CD4-positive, alpha-beta T cell (primary cell): ENCODE data around the gene GOSR2. TPM values are rescaled to one million over a fixed set of nuclear protein-coding genes. Genes with fewer than 3 reads are reported as not detected.

ENCODE experiments used
- ATAC-seq: fragments of 200-7000 bp; cut with Tn5 transposase; one replicate; pipeline ENCODE4 v1.10.0; 2022; ENCODE audit warnings: mild to moderate bottlenecking; ENCODE audit not compliant: poor library complexity
- CTCF ChIA-PET: fragments of 350-600 bp; sonication (Branson Sonifier 250); formaldehyde crosslinking; loops from one replicate; lab custom pipeline; 2021; ENCODE audit warnings: antibody characterized with exemption, inconsistent platforms; lab: Charles Lee
- POLR2A ChIA-PET: fragments of 350-600 bp; sonication (Branson Sonifier 250); formaldehyde crosslinking; loops from one replicate; lab custom pipeline; 2021; ENCODE audit warnings: antibody characterized with exemption, inconsistent platforms; lab: Charles Lee
- DNase-seq, 14 experiments: peaks; one replicate each; pipeline ENCODE4 v3.0.0-alpha.2; 2013 to 2020; ENCODE audit warnings: mixed read lengths in 2 of 14
- H3K27ac ChIP-seq, 2 donors: one replicate each; pipeline versions ENCODE4 v1.5.1 to v1.7.0; 2013; ENCODE audit warnings: low read length in 2 of 2, low read depth in 1 of 2, mild to moderate bottlenecking in 1 of 2
- H3K27me3 ChIP-seq, 2 experiments: 1 replicate in 1 of 2; 2 replicates in 1 of 2; pipeline versions ENCODE4 v1.6.1 to v1.7.0; 2013; ENCODE audit warnings: low read length in 2 of 2, control low read depth in 1 of 2, mild to moderate bottlenecking in 1 of 2, moderate library complexity in 1 of 2; ENCODE audit not compliant: insufficient read depth in 2 of 2, control insufficient read depth in 1 of 2
- H3K36me3 ChIP-seq: one replicate; pipeline ENCODE4 v1.6.1; 2013; ENCODE audit warnings: low read length, control low read depth; ENCODE audit not compliant: insufficient read depth
- H3K4me1 ChIP-seq: one replicate; pipeline ENCODE4 v1.6.1; 2013; ENCODE audit warnings: low read length, control low read depth; ENCODE audit not compliant: insufficient read depth
- H3K4me3 ChIP-seq: one replicate; pipeline ENCODE4 v1.5.1; 2013; ENCODE audit warnings: mild to moderate bottlenecking, low read length, moderate library complexity
- H3K9me3 ChIP-seq, 2 experiments: 1 replicate in 1 of 2; 2 replicates in 1 of 2; pipeline versions ENCODE4 v1.6.1 to v1.7.0; 2013; ENCODE audit warnings: low read length in 2 of 2, mild to moderate bottlenecking in 2 of 2, control low read depth in 1 of 2, moderate library complexity in 1 of 2; ENCODE audit not compliant: control insufficient read depth in 1 of 2, insufficient read depth in 1 of 2
- H3K27ac Mint-ChIP-seq: one replicate; pipeline ENCODE4 v1.8.0; 2020; ENCODE audit warnings: mixed read lengths
- H3K27me3 Mint-ChIP-seq: one replicate; pipeline ENCODE4 v1.8.0; 2021; ENCODE audit warnings: mixed read lengths
- H3K36me3 Mint-ChIP-seq: one replicate; pipeline ENCODE4 v1.8.0; 2021; ENCODE audit warnings: low read depth, mixed read lengths
- H3K4me1 Mint-ChIP-seq: one replicate; pipeline ENCODE4 v1.8.0; 2021; ENCODE audit warnings: low read depth, mixed read lengths
- H3K4me3 Mint-ChIP-seq: one replicate; pipeline ENCODE4 v1.8.0; 2020; ENCODE audit warnings: mild to moderate bottlenecking, mixed read lengths
- H3K9me3 Mint-ChIP-seq: one replicate; pipeline ENCODE4 v1.8.0; 2020; ENCODE audit warnings: mixed read lengths
- intact Hi-C, 2 experiments: fragments of 100-400 bp; cut with DNase I in 1 of 2; cut with micrococcal nuclease in 1 of 2; formaldehyde crosslinking; loops; one replicate each; pipeline versions ENCODE4 v1.15.1 to v1.9.0; 2023 to 2025; cut with DNase I, micrococcal nuclease
- total RNA-seq, 174 experiments: library from RNA in 2 of 174; stranded (reverse) in 2 of 174; gene quantifications; one replicate each; pipeline ENCODE4 v1.2.3 and lab custom pipeline; 2021 to 2026
- TF ChIP-seq, protein P1 (sequence below): fragments of 200-600 bp; IDR thresholded peaks from one replicate; pipeline ENCODE4 v1.8.0; 2022; ENCODE audit warnings: antibody characterized with exemption, mild to moderate bottlenecking

The GOSR2 gene
- total RNA-seq, 2 experiments from 2014 or later: 46.6 to 51.7 TPM

DNA sequence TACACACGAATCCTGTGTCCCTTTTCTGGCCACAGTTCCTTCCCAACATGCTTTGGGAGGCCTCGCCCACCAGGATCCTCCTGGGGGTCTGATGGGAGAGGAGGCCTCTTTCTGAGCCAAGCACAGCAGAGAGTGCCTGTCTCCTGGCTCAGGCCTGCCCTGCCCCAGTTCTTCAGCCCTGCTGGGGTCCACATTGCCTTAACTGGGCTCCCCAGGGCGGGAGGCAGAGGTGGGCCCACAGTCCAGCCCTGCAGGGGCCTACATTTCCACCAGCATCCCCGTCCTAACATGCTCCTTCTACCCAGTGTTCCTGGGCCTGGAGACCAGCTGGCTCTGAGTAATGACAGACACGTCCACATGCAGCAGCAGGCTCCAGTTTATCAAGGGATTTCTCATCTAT is 41.9 kb upstream of the GOSR2 start:
- DNase-seq (no peak), ATAC-seq (no peak)
- Mint-ChIP-seq H3K27ac (no peak overlapping the region), H3K27me3 (no peaks in the 10 kb centered on the region), H3K4me1 (no peaks in the 10 kb centered on the region), H3K36me3 (no peaks in the 10 kb centered on the region), H3K4me3 (no peak overlapping the region), H3K9me3 (no peaks in the 10 kb centered on the region)
- H3K36me3 ChIP-seq: no peaks in the 10 kb centered on the region
- no peaks in the 10 kb centered on the region for H3K9me3 ChIP-seq
- H3K4me1 ChIP-seq: peaks cover 5% of the 10 kb centered on the region
- no peak overlapping the region for H3K27ac ChIP-seq
- H3K4me3 ChIP-seq: no peak overlapping the region
- peaks cover 0 to 3% of the 10 kb centered on the region in 2 experiments for H3K27me3 ChIP-seq
- TF ChIP-seq, protein P1, sequence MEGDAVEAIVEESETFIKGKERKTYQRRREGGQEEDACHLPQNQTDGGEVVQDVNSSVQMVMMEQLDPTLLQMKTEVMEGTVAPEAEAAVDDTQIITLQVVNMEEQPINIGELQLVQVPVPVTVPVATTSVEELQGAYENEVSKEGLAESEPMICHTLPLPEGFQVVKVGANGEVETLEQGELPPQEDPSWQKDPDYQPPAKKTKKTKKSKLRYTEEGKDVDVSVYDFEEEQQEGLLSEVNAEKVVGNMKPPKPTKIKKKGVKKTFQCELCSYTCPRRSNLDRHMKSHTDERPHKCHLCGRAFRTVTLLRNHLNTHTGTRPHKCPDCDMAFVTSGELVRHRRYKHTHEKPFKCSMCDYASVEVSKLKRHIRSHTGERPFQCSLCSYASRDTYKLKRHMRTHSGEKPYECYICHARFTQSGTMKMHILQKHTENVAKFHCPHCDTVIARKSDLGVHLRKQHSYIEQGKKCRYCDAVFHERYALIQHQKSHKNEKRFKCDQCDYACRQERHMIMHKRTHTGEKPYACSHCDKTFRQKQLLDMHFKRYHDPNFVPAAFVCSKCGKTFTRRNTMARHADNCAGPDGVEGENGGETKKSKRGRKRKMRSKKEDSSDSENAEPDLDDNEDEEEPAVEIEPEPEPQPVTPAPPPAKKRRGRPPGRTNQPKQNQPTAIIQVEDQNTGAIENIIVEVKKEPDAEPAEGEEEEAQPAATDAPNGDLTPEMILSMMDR: no peak
- ChIA-PET CTCF (no interaction called here), POLR2A (no interaction called here)
- intact Hi-C loops: no loop called here

DNA sequence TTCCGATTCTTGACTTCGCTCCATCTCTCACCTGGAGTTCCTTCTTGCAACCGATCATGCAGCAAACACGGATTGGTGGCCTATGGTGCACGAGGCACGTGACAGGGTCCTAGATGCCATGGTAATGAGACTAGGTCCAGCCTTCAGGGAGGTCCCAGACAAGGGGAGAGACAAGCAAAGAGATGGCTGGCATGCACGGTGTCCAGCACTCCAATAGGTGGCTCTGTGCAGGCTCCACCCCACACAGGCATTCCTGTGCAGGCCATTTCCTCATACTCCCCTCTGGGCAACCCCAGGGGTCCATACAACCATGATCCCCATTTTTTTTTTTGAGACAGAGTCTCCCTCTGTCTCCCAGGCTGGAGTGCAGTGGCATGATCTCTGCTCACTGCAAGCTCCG is 40.3 kb upstream of the GOSR2 start:
- POLR2A ChIA-PET: no interaction called here
- intact Hi-C loops: no loop called here
- peaks cover 2% of the 10 kb centered on the region for H3K27me3 Mint-ChIP-seq

DNA sequence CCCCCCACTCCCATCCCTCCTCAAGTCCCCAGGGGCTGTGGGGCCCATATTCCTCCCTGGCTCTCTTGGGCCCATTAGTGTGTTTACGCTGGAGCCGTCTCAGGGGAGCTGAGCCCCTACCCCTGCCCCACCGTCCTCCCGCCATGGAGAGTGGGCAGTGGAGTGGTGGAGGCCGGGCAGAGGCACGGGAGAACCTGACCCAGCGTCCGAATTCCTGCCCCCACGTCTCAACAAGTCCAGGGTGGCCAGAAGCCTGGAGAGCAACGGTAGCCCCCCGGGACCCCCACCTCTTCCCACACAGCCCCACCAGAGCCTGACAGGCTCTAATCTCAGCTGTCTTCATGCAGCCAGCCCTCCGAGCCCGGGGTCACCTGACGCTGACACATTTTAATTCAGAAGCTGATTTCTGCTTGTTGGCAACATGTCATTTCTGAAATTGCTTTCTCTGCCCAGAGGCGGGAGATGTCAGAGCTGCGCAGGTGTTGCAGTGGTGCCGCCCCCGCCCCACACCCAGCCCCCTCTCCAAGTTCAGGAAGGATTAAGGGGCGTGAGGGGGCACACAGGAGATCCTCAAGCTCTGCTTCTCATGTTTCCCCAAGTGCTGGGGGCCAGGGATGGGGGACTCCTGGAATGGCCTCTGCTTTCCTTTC is 39.0 kb upstream of the GOSR2 start:
- no peak overlapping the region for H3K27ac ChIP-seq
- no peak for DNase-seq
- no peak overlapping the region for H3K27ac Mint-ChIP-seq
- peaks cover 12% of the 10 kb centered on the region for H3K27me3 Mint-ChIP-seq
- intact Hi-C loops: no loop called here
- H3K36me3 ChIP-seq: no peaks in the 10 kb centered on the region
- POLR2A ChIA-PET: no interaction called here
- no peak overlapping the region for H3K4me3 Mint-ChIP-seq
- H3K4me1 ChIP-seq: no peaks in the 10 kb centered on the region
- no peak for ATAC-seq
- CTCF ChIA-PET: no interaction called here
- TF ChIP-seq, protein P1: no peak
- H3K4me3 ChIP-seq: no peak overlapping the region
- no peaks in the 10 kb centered on the region for H3K36me3 Mint-ChIP-seq
- H3K9me3 Mint-ChIP-seq: no peaks in the 10 kb centered on the region
- peaks cover 0 to 3% of the 10 kb centered on the region in 2 experiments for H3K27me3 ChIP-seq
- no peaks in the 10 kb centered on the region for H3K9me3 ChIP-seq
- H3K4me1 Mint-ChIP-seq: no peaks in the 10 kb centered on the region

More for the DNA sequence above, 40.3 kb upstream of the GOSR2 start:
- Histone ChIP-seq H3K4me1 (peaks cover 5% of the 10 kb centered on the region), H3K27me3 (peaks cover 0 to 3% of the 10 kb centered on the region in 2 experiments), H3K4me3 (no peak overlapping the region), H3K9me3 (no peaks in the 10 kb centered on the region), H3K36me3 (no peaks in the 10 kb centered on the region), H3K27ac (no peak overlapping the region)
- TF ChIP-seq, protein P1: no peak
- H3K4me1 Mint-ChIP-seq: no peaks in the 10 kb centered on the region
- CTCF ChIA-PET: no interaction called here
- ATAC-seq (no peak), DNase-seq (no peak)
- no peak overlapping the region for H3K4me3 Mint-ChIP-seq
- H3K36me3 Mint-ChIP-seq: no peaks in the 10 kb centered on the region
- no peak overlapping the region for H3K27ac Mint-ChIP-seq
- no peaks in the 10 kb centered on the region for H3K9me3 Mint-ChIP-seq
